ENCODE results near the gene DNAJB7. TPM values are rescaled to one million over a fixed set of nuclear protein-coding genes. Genes with fewer than 3 reads are reported as not detected.

Gene DNAJB7
- total and polyA plus RNA-seq, 10 of the 15 experiments (the other 5 are each of a cell fraction or from before 2014, with no cell fraction given), result 0.03 to 0.70 (median 0.29) TPM; not detected in 6

- POLR2A ChIA-PET, result interaction anchor here (1.2 to 6.2 kb wide), 4 partner anchors 13 to 43 kb away, joined by 3 to 41 read pairs (median 4); partner anchors contain the start of gene SLC25A17
- FAIRE-seq (no peak), DNase-seq (ENCODE audit: low read depth, low spot score) (no peak), ATAC-seq (no peak)
- BruUV-seq (replicated peaks), result no TSS peak
- 94% methylated on average over 1 of the region's 1 CpG for WGBS (ENCODE audit: insufficient coverage, insufficient replicate concordance, low lambda C conversion rate, missing lambda C conversion rate)
- CTCF ChIA-PET, result interaction anchor here (1.1 to 3.9 kb wide), 7 partner anchors 11 to 417 kb away, joined by 3 to 15 read pairs (median 3); no protein-coding TSS in a partner anchor
- H3K9ac ChIP-seq (ENCODE audit: control insufficient read depth, insufficient read depth, low read length), result no peak overlapping the region; the same call in 1 of the 2 replicates
- no peaks in the 10 kb centered on the region for H4K20me1 ChIP-seq (ENCODE audit: control insufficient read depth, insufficient read depth)
- H3K27ac ChIP-seq (ENCODE audit: control insufficient read depth, insufficient read depth), result no peak overlapping the region
- H2AFZ ChIP-seq (ENCODE audit: control insufficient read depth, low read depth, low read length), result no peak overlapping the region
- SMC1A ChIA-PET (ENCODE audit: uncharacterized antibody, unreplicated experiment), result interaction anchor here (0.8 to 3.3 kb wide), 8 partner anchors 14 to 417 kb away, joined by 3 to 14 read pairs (median 6); no protein-coding TSS in a partner anchor
- peaks cover 1 to 11% of the 10 kb centered on the region in 2 experiments; a peak in 2 of 4 replicates for H3K36me3 ChIP-seq (ENCODE audit: control insufficient read depth in 2 of 2, insufficient read depth in 2 of 2, low read length in 1 of 2)
- H3K79me2 ChIP-seq (ENCODE audit: control insufficient read depth, insufficient read depth, low read length), result peaks cover 78% of the 10 kb centered on the region
- H3K27me3 ChIP-seq (replicated peaks in 1 of 2; ENCODE audit: control insufficient read depth in 2 of 2, insufficient read depth in 2 of 2, low read length in 1 of 2), result no peaks in the 10 kb centered on the region
- RAD21 ChIA-PET (ENCODE audit: unreplicated experiment), result interaction anchor here (1.0 to 2.4 kb wide), 3 partner anchors 20 to 170 kb away, joined by 3 to 17 read pairs (median 7); no protein-coding TSS in a partner anchor
- peaks cover 4% of the 10 kb centered on the region for H3K4me1 ChIP-seq (ENCODE audit: control insufficient read depth, insufficient read depth, low read length)
- intact Hi-C loops (cut with micrococcal nuclease; ENCODE audit: unreplicated experiment) (no loop called here), in situ Hi-C loops (cut with MboI) (no loop called here)
- H3K4me2 ChIP-seq (ENCODE audit: control insufficient read depth, insufficient read depth), result peak overlapping the region; percentile 86; the same call in 1 of the 2 replicates
- H3K9me3 ChIP-seq (replicated peaks; ENCODE audit: control insufficient read depth, insufficient read depth, low read length), result no peaks in the 10 kb centered on the region
- H3K4me3 ChIP-seq, result peak overlapping the region; percentile 96
- TF ChIP-seq NRF1 (conservative IDR thresholded peaks at IDR 0.05; ENCODE audit: low read depth, low read length) (no peak), WRNIP1 (IDR thresholded peaks at IDR 0.05; ENCODE audit: borderline replicate concordance, low read depth, low read length) (no peak), NBN (IDR thresholded peaks at IDR 0.05) (no peak), IKZF1 (conservative IDR thresholded peaks at IDR 0.05) (no peak), CUX1 (IDR thresholded peaks at IDR 0.05; ENCODE audit: insufficient replicate concordance, low read depth, low read length) (no peak), MTA3 (IDR thresholded peaks at IDR 0.05; ENCODE audit: borderline replicate concordance, low read length) (no peak), CHD2 (IDR thresholded peaks at IDR 0.05; ENCODE audit: borderline replicate concordance, low read depth, low read length) (no peak), CBX3 (IDR thresholded peaks at IDR 0.05; ENCODE audit: borderline replicate concordance, low read depth) (no peak), SPI1 (IDR thresholded peaks at IDR 0.05; ENCODE audit: borderline replicate concordance, insufficient read depth, low read depth, low read length) (no peak), ZNF384 (IDR thresholded peaks at IDR 0.05; ENCODE audit: borderline replicate concordance, low read depth, low read length) (no peak), PAX5 (IDR thresholded peaks at IDR 0.05; ENCODE audit: borderline replicate concordance, low read depth, low read length) (no peak), ZNF687 (IDR thresholded peaks at IDR 0.05) (no peak), SREBF1 (IDR thresholded peaks at IDR 0.05; ENCODE audit: low read length) (no peak)
- TF ChIP-seq, protein P1, sequence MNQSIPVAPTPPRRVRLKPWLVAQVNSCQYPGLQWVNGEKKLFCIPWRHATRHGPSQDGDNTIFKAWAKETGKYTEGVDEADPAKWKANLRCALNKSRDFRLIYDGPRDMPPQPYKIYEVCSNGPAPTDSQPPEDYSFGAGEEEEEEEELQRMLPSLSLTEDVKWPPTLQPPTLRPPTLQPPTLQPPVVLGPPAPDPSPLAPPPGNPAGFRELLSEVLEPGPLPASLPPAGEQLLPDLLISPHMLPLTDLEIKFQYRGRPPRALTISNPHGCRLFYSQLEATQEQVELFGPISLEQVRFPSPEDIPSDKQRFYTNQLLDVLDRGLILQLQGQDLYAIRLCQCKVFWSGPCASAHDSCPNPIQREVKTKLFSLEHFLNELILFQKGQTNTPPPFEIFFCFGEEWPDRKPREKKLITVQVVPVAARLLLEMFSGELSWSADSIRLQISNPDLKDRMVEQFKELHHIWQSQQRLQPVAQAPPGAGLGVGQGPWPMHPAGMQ (IDR thresholded peaks at IDR 0.05; ENCODE audit: borderline replicate concordance), result no peak
Observed at GRCh38 chr22:40853333-40853732, 8.6 kb downstream of the DNAJB7 start.
